K562 (cell line): Measurements from ENCODE around the gene HGS. TPM values are rescaled to one million over a fixed set of nuclear protein-coding genes. Genes with fewer than 3 reads are reported as not detected.

Experiments
- ARID1B ChIP-seq: fragments of 450-650 bp; IDR thresholded peaks from 2 replicates; pipeline ENCODE4 v1.6.1; 2016; ENCODE audit warnings: antibody characterized with exemption, mild to moderate bottlenecking, inconsistent platforms
- BCOR ChIP-seq: fragments of 450-650 bp; IDR thresholded peaks from 2 replicates; pipeline ENCODE4 v1.6.1; 2016
- ELF4 ChIP-seq: fragments of 450-650 bp; formaldehyde crosslinking; IDR thresholded peaks from 2 replicates; pipeline ENCODE4 v1.4.0; 2022; ENCODE audit warnings: missing genetic modification characterization
- KDM1A ChIP-seq, 2 experiments: fragments of 450-650 bp; IDR thresholded peaks; 2 replicates each; pipeline ENCODE4 v1.6.1; 2016; ENCODE audit warnings: mild to moderate bottlenecking in 2 of 2
- RBFOX2 ChIP-seq: fragments of 200-400 bp; formaldehyde crosslinking; IDR thresholded peaks from 2 replicates; pipeline ENCODE4 v1.6.1; 2017; ENCODE audit warnings: low read depth, mild to moderate bottlenecking, low read length, moderate library complexity
- RUNX1 ChIP-seq: sonication (generic); IDR thresholded peaks from 2 replicates; pipeline ENCODE4 v1.6.1; 2016; ENCODE audit warnings: antibody characterized with exemption, low read depth
- SMARCA4 ChIP-seq: fragments of 450-650 bp; IDR thresholded peaks from 2 replicates; pipeline ENCODE4 v1.6.1; 2016
- SNIP1 ChIP-seq: fragments of 450-650 bp; IDR thresholded peaks from 2 replicates; pipeline ENCODE4 v1.7.1; 2017; ENCODE audit warnings: low read depth, mild to moderate bottlenecking
- TRIM25 ChIP-seq: fragments of 450-650 bp; IDR thresholded peaks from 2 replicates; pipeline ENCODE4 v1.7.0; 2016; ENCODE audit warnings: borderline replicate concordance
- ZBTB26 ChIP-seq: fragments of 450-650 bp; formaldehyde crosslinking; IDR thresholded peaks from 2 replicates; pipeline ENCODE4 v1.4.0; 2022; ENCODE audit warnings: missing genetic modification characterization
- ZNF184 ChIP-seq: sonication (generic); formaldehyde crosslinking; IDR thresholded peaks from 2 replicates; pipeline ENCODE4 v1.5.0; 2020; ENCODE audit warnings: missing genetic modification reagents
- polyA plus RNA-seq, 8 experiments: library from polyadenylated mRNA; depleted of rRNA in 4 of 8; stranded (reverse) in 5 of 8; unstranded in 3 of 8; fragments of >200 nt; fragmentation: Nextera tagmentation in 2 of 8; fragmentation: Illumina TruSeq in 1 of 8; extraction: Ambion mirVana in 2 of 8; extraction: Trizol in 1 of 8; gene quantifications; 2 replicates each; pipeline versions ENCODE4 v1.2.1 to v1.2.3, GENCODE V29; 2011 to 2014; ENCODE audit warnings: inconsistent platforms in 1 of 8, missing spikeins in 1 of 8
- total RNA-seq, 7 experiments: library from RNA; depleted of rRNA in 6 of 7; stranded (reverse); fragments of >200 nt in 6 of 7; fragmentation: Illumina TruSeq in 2 of 7; extraction: Trizol in 2 of 7; gene quantifications; 2 replicates each; pipeline versions ENCODE4 v1.2.1 to v1.2.3, GENCODE V29; 2011 to 2021; ENCODE audit warnings: low replicate concordance in 1 of 7
- TF ChIP-seq, protein P1 (sequence below): fragments of 450-650 bp; IDR thresholded peaks from 2 replicates; pipeline ENCODE4 v1.6.1; 2017; ENCODE audit warnings: antibody characterized with exemption
- TF ChIP-seq, protein P2 (sequence below): fragments of 450-650 bp; formaldehyde crosslinking; conservative IDR thresholded peaks from 2 replicates; pipeline ENCODE4 v1.4.0; 2022; ENCODE audit warnings: mild to moderate bottlenecking, missing genetic modification characterization
- TF ChIP-seq, protein P3 (sequence below), 2 experiments: fragments of 450-650 bp; IDR thresholded peaks; 2 replicates each; pipeline ENCODE4 v1.6.1; 2016
- TF ChIP-seq, protein P4 (sequence below), 2 experiments: fragments of 450-650 bp in 1 of 2; IDR thresholded peaks; 2 replicates each; pipeline ENCODE4 v1.6.1; 2011 to 2017; ENCODE audit warnings: low read depth in 2 of 2, antibody characterized with exemption in 1 of 2, borderline replicate concordance in 1 of 2, low read length in 1 of 2, mild to moderate bottlenecking in 1 of 2, mixed read lengths in 1 of 2; ENCODE audit not compliant: control insufficient read depth in 1 of 2

Gene HGS
- total and polyA plus RNA-seq, 9 of the 15 experiments (the other 6 are each of a cell fraction or from before 2014, with no cell fraction given) = 3.9 to 176 (median 77.1) TPM

- TF ChIP-seq SNIP1 (0 out of 2 replicates have a peak, but pooled peaks have one; percentile 15), ARID1B (0 out of 2 replicates have a peak, but pooled peaks have one; percentile 14), ZNF184 (CRISPR knock-in tag) (no peak), KDM1A (IDR thresholded peaks at IDR 0.05) (peak in 1 of 2 experiments; percentile 21; a peak in 2 of 4 replicates), ELF4 (peak; percentile 51; the same call in 1 of the 2 replicates), BCOR (peak; percentile 56; the same call in 1 of the 2 replicates), RBFOX2 (peak; percentile 24; the same call in 1 of the 2 replicates), ZBTB26 (0 out of 2 replicates have a peak, but pooled peaks have one; percentile 39), SMARCA4 (0 out of 2 replicates have a peak, but pooled peaks have one; percentile 26), RUNX1 (no peak), TRIM25 (peak; percentile 72; the same call in 1 of the 2 replicates)
- TF ChIP-seq, protein P1, sequence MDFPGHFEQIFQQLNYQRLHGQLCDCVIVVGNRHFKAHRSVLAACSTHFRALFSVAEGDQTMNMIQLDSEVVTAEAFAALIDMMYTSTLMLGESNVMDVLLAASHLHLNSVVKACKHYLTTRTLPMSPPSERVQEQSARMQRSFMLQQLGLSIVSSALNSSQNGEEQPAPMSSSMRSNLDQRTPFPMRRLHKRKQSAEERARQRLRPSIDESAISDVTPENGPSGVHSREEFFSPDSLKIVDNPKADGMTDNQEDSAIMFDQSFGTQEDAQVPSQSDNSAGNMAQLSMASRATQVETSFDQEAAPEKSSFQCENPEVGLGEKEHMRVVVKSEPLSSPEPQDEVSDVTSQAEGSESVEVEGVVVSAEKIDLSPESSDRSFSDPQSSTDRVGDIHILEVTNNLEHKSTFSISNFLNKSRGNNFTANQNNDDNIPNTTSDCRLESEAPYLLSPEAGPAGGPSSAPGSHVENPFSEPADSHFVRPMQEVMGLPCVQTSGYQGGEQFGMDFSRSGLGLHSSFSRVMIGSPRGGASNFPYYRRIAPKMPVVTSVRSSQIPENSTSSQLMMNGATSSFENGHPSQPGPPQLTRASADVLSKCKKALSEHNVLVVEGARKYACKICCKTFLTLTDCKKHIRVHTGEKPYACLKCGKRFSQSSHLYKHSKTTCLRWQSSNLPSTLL = peak; percentile 61; the same call in 1 of the 2 replicates
- TF ChIP-seq, protein P2, sequence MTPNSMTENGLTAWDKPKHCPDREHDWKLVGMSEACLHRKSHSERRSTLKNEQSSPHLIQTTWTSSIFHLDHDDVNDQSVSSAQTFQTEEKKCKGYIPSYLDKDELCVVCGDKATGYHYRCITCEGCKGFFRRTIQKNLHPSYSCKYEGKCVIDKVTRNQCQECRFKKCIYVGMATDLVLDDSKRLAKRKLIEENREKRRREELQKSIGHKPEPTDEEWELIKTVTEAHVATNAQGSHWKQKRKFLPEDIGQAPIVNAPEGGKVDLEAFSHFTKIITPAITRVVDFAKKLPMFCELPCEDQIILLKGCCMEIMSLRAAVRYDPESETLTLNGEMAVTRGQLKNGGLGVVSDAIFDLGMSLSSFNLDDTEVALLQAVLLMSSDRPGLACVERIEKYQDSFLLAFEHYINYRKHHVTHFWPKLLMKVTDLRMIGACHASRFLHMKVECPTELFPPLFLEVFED (CRISPR knock-in tag) = 0 out of 2 replicates have a peak, but pooled peaks have one; percentile 30
- TF ChIP-seq, protein P3, sequence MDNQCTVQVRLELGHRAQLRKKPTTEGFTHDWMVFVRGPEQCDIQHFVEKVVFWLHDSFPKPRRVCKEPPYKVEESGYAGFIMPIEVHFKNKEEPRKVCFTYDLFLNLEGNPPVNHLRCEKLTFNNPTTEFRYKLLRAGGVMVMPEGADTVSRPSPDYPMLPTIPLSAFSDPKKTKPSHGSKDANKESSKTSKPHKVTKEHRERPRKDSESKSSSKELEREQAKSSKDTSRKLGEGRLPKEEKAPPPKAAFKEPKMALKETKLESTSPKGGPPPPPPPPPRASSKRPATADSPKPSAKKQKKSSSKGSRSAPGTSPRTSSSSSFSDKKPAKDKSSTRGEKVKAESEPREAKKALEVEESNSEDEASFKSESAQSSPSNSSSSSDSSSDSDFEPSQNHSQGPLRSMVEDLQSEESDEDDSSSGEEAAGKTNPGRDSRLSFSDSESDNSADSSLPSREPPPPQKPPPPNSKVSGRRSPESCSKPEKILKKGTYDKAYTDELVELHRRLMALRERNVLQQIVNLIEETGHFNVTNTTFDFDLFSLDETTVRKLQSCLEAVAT (IDR thresholded peaks at IDR 0.05) = peak; percentile 68 to 76; a peak in 3 of 4 replicates
- TF ChIP-seq, protein P4, sequence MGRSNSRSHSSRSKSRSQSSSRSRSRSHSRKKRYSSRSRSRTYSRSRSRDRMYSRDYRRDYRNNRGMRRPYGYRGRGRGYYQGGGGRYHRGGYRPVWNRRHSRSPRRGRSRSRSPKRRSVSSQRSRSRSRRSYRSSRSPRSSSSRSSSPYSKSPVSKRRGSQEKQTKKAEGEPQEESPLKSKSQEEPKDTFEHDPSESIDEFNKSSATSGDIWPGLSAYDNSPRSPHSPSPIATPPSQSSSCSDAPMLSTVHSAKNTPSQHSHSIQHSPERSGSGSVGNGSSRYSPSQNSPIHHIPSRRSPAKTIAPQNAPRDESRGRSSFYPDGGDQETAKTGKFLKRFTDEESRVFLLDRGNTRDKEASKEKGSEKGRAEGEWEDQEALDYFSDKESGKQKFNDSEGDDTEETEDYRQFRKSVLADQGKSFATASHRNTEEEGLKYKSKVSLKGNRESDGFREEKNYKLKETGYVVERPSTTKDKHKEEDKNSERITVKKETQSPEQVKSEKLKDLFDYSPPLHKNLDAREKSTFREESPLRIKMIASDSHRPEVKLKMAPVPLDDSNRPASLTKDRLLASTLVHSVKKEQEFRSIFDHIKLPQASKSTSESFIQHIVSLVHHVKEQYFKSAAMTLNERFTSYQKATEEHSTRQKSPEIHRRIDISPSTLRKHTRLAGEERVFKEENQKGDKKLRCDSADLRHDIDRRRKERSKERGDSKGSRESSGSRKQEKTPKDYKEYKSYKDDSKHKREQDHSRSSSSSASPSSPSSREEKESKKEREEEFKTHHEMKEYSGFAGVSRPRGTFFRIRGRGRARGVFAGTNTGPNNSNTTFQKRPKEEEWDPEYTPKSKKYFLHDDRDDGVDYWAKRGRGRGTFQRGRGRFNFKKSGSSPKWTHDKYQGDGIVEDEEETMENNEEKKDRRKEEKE (IDR thresholded peaks at IDR 0.05; ENCODE audit: borderline replicate concordance in 1 of 2, control insufficient read depth in 1 of 2, low read depth in 2 of 2, low read length in 1 of 2) = 0 out of 4 replicates have a peak, but pooled peaks have one; percentile 35 to 49
These were observed 58.0 kb downstream of the HGS start (continued) for GRCh38 chr17:81741594-81742452.
